Measurements from ENCODE around the gene TUBA1B.

The TUBA1B gene

DNA sequence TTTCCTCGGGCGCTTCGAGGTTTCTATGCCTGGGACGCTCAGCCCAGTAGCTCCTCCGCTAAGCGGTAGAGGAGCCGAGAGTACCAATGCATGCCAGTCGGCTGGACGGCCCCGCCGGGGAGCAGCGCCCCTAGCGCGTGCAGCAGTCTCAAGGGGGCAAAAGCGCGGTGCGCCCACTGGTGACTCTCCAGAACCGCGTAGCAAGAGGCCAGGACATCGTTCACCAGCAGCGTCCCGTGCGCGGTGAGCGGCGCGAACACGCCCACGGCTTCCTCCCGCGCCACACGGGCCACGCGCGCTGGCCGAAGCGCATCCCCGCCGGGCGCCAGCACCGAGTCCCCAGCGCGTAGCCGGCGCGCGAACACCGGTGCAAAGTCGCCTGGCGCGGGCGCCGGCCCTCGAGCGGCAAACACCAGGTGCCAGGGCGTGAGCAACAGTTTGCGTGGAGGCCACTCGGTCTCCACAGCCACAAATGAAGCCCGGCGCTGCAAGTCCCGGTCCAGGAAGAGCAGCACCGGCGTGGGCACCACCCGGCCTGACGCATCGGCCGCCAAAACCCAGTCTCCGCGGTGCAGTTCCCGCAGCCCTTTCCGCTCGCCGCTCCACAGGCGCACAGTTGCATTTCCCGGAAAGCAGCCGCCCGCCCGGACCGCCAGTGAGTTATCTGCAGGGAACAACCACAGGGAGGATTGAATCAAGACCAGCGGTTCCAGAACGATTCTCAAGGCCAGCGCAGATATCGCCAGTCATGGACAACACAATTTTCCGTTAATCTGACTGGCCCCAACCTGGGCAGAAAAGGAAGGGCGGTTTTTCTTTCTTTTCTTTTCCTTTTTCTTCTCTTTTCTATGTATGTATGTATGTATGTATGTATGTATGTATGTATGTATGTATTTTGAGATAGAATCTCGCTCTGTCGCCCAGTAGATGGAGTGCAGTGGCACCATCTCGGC is 41.1 kb downstream of the TUBA1B start:
- Histone ChIP-seq H3K4me1 (ENCODE audit: control insufficient read depth, insufficient read depth, low read length) (no peaks in the 10 kb centered on the region), H3K9me3 (ENCODE audit: control insufficient read depth, insufficient read depth, low read depth, low read length) (no peaks in the 10 kb centered on the region), H3K27ac (ENCODE audit: extremely low read depth, low read depth, low read length) (no peak overlapping the region), H3K36me3 (ENCODE audit: control insufficient read depth in 2 of 2, insufficient read depth in 1 of 2, low read length in 2 of 2) (no peaks in the 10 kb centered on the region), H3K4me3 (ENCODE audit: low read depth, low read length) (no peak overlapping the region; the same call in 1 of the 2 replicates)
- ChIA-PET CTCF (interaction anchor here (0.6 to 6.2 kb wide), 7 partner anchors 9 to 67 kb away, joined by 3 to 131 read pairs (median 50); partner anchors contain the start of genes RHEBL1 and TUBA1B), POLR2A (interaction anchor here (1.0 to 2.2 kb wide), 3 partner anchors 20 to 41 kb away, joined by 3 to 15 read pairs (median 4); partner anchors contain the start of genes RHEBL1 and TUBA1B)
- TF ChIP-seq ZNF544 (tag by site-specific recombination; IDR thresholded peaks at IDR 0.05), result no peak
- TF ChIP-seq ZNF133 (tag by site-specific recombination; IDR thresholded peaks at IDR 0.05), result no peak
- peak; percentile 90 for TF ChIP-seq SCRT2 (tag by site-specific recombination; IDR thresholded peaks at IDR 0.05)
- peak; percentile 41 for TF ChIP-seq ZNF600 (tag by site-specific recombination; IDR thresholded peaks at IDR 0.05)
- no peak for TF ChIP-seq ZNF292 (tag by site-specific recombination; IDR thresholded peaks at IDR 0.05; ENCODE audit: borderline replicate concordance, low read depth)
- no peak for TF ChIP-seq PRDM1 (tag by site-specific recombination; IDR thresholded peaks at IDR 0.05)
- TF ChIP-seq HIC1 (tag by site-specific recombination; IDR thresholded peaks at IDR 0.05), result peak; percentile 34; the same call in 1 of the 2 replicates
- TF ChIP-seq ZNF140 (tag by site-specific recombination; IDR thresholded peaks at IDR 0.05), result no peak
- TF ChIP-seq, protein P1, sequence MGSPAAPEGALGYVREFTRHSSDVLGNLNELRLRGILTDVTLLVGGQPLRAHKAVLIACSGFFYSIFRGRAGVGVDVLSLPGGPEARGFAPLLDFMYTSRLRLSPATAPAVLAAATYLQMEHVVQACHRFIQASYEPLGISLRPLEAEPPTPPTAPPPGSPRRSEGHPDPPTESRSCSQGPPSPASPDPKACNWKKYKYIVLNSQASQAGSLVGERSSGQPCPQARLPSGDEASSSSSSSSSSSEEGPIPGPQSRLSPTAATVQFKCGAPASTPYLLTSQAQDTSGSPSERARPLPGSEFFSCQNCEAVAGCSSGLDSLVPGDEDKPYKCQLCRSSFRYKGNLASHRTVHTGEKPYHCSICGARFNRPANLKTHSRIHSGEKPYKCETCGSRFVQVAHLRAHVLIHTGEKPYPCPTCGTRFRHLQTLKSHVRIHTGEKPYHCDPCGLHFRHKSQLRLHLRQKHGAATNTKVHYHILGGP (tag by site-specific recombination; IDR thresholded peaks at IDR 0.05), result no peak
- TF ChIP-seq ZNF423 (tag by site-specific recombination; IDR thresholded peaks at IDR 0.05), result peak; percentile 52; the same call in 1 of the 2 replicates
- TF ChIP-seq ZNF777 (tag by site-specific recombination; IDR thresholded peaks at IDR 0.05; ENCODE audit: borderline replicate concordance), result peak; percentile 55; the same call in 1 of the 2 replicates
- TF ChIP-seq ZNF707 (tag by site-specific recombination; IDR thresholded peaks at IDR 0.05), result no peak
- TF ChIP-seq ZNF610 (tag by site-specific recombination; IDR thresholded peaks at IDR 0.05; ENCODE audit: borderline replicate concordance), result peak; percentile 98
- no peak for TF ChIP-seq SP3 (tag by site-specific recombination; IDR thresholded peaks at IDR 0.05)
- TF ChIP-seq ZNF302 (tag by site-specific recombination; IDR thresholded peaks at IDR 0.05; ENCODE audit: low read depth), result no peak
- no peak for TF ChIP-seq ZNF654 (tag by site-specific recombination; IDR thresholded peaks at IDR 0.05; ENCODE audit: low read depth)
- peak; percentile 80 for TF ChIP-seq GLIS2 (tag by site-specific recombination; IDR thresholded peaks at IDR 0.05)
- TF ChIP-seq ZIC2 (tag by site-specific recombination; IDR thresholded peaks at IDR 0.05), result peak; percentile 84
- peak; percentile 95 for TF ChIP-seq CTCF (tag by site-specific recombination; IDR thresholded peaks at IDR 0.05)
- TF ChIP-seq MZF1 (tag by site-specific recombination; IDR thresholded peaks at IDR 0.05; ENCODE audit: borderline replicate concordance), result no peak
- TF ChIP-seq ZBTB17 (tag by site-specific recombination; IDR thresholded peaks at IDR 0.05), result peak; percentile 71
- TF ChIP-seq, protein P2, sequence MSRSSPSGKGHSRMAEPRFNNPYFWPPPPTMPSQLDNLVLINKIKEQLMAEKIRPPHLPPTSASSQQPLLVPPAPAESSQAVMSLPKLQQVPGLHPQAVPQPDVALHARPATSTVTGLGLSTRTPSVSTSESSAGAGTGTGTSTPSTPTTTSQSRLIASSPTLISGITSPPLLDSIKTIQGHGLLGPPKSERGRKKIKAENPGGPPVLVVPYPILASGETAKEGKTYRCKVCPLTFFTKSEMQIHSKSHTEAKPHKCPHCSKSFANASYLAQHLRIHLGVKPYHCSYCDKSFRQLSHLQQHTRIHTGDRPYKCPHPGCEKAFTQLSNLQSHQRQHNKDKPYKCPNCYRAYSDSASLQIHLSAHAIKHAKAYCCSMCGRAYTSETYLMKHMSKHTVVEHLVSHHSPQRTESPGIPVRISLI (tag by site-specific recombination; IDR thresholded peaks at IDR 0.05), result no peak
- no peak for TF ChIP-seq ZFP3 (tag by site-specific recombination; IDR thresholded peaks at IDR 0.05; ENCODE audit: low read depth)
- TF ChIP-seq ZNF660 (tag by site-specific recombination; IDR thresholded peaks at IDR 0.05), result no peak
- no peak for TF ChIP-seq ZNF324 (tag by site-specific recombination; IDR thresholded peaks at IDR 0.05)
- no peak for TF ChIP-seq ZNF560 (tag by site-specific recombination; IDR thresholded peaks at IDR 0.05; ENCODE audit: borderline replicate concordance)
- peak; percentile 27; the same call in 1 of the 2 replicates for TF ChIP-seq ZNF692 (tag by site-specific recombination; IDR thresholded peaks at IDR 0.05)
